OCI-LY7 (cell line): ENCODE data around the gene KAT14.

Experiments
- EZH2phosphoT487 ChIP-seq: fragments of 200-600 bp; sonication (generic); IDR thresholded peaks from 2 replicates; pipeline ENCODE4 v1.6.1; 2018; ENCODE audit warnings: low read depth, borderline replicate concordance, mild to moderate bottlenecking, mixed run types, antibody characterized with exemption, low read length, moderate library complexity, mixed read lengths
- TF ChIP-seq, protein P1 (sequence below): fragments of 200-600 bp; sonication (generic); conservative IDR thresholded peaks from 2 replicates; pipeline ENCODE4 v1.5.1; 2014; ENCODE audit warnings: mild to moderate bottlenecking, antibody characterized with exemption, low read length, moderate library complexity, mixed read lengths

DNA sequence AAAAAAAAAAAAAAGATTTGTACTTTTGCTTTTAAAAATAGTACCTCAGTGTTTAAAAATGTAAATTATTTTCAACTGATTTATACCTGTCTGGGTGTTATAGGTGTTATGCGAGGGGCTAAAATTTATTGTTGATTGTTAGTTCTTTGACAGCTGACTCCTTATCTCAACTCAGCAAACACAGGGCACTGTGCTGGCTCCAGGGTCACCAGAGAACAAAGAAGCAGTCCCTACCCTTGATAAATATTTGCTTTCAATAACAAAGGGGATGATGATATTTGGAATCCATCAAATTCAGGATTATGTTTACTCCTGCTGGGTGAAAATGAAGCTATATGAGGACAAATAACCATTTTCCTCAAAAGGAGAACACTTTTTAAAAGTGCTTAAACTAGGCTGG lies 34.2 kb upstream of the KAT14 start:
- TF ChIP-seq, protein P1, sequence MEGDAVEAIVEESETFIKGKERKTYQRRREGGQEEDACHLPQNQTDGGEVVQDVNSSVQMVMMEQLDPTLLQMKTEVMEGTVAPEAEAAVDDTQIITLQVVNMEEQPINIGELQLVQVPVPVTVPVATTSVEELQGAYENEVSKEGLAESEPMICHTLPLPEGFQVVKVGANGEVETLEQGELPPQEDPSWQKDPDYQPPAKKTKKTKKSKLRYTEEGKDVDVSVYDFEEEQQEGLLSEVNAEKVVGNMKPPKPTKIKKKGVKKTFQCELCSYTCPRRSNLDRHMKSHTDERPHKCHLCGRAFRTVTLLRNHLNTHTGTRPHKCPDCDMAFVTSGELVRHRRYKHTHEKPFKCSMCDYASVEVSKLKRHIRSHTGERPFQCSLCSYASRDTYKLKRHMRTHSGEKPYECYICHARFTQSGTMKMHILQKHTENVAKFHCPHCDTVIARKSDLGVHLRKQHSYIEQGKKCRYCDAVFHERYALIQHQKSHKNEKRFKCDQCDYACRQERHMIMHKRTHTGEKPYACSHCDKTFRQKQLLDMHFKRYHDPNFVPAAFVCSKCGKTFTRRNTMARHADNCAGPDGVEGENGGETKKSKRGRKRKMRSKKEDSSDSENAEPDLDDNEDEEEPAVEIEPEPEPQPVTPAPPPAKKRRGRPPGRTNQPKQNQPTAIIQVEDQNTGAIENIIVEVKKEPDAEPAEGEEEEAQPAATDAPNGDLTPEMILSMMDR = no peak
- no peak for TF ChIP-seq EZH2phosphoT487
